Measurements from ENCODE around the gene RECQL. TPM values are rescaled to one million over a fixed set of nuclear protein-coding genes. Genes with fewer than 3 reads are reported as not detected.
"Not testable (repeated sequence)": the region's sequence is repeated elsewhere in the genome, so short reads cannot be mapped to it uniquely, and the experiment has no call there.

Gene RECQL
- total RNA-seq, 5 donors from 2014 or later (not counting 1 experiment from before 2014, with no cell fraction given), result 25.4 to 70.8 (median 53.8) TPM

GRCh38 chr12:21472197-21472823 lies 29.1 kb downstream of the RECQL start:
- POLR2A ChIA-PET, result no interaction called here
- Mint-ChIP-seq H3K27me3 (no peaks in the 10 kb centered on the region), H3K4me3 (no peak overlapping the region), H3K27ac (peak overlapping the region; percentile 76 to 85), H3K4me1 (peaks cover 0 to 5% (median 4%) of the 10 kb centered on the region in 3 donors), H3K9me3 (no peaks in the 10 kb centered on the region), H3K36me3 (peaks cover 50% of the 10 kb centered on the region)
- Histone ChIP-seq H3K27me3 (replicated peaks in 1 of 2; ENCODE audit: control insufficient read depth in 2 of 2, extremely low read depth in 1 of 2, insufficient read depth in 2 of 2, low read length in 1 of 2) (no peaks in the 10 kb centered on the region), H3K36me3 (ENCODE audit: control insufficient read depth in 2 of 2, extremely low read depth in 1 of 2, insufficient read depth in 1 of 2, low read length in 1 of 2) (peaks cover 0 to 52% of the 10 kb centered on the region in 2 donors), H3K27ac (ENCODE audit: low read length) (no peak overlapping the region), H3K4me3 (ENCODE audit: control insufficient read depth in 1 of 2, extremely low read depth in 1 of 2, low read length in 1 of 2) (no peak overlapping the region), H3K9me3 (no peaks in the 10 kb centered on the region), H3K4me1 (ENCODE audit: control insufficient read depth in 1 of 2, extremely low read depth in 1 of 2, insufficient read depth in 2 of 2, low read length in 2 of 2) (no peaks in the 10 kb centered on the region)
- CTCF ChIA-PET, result no interaction called here
- no peak for DNase-seq
- WGBS (ENCODE audit: insufficient coverage), result 100% methylated on average over 4 of the region's 7 CpGs
- no peak for ATAC-seq (replicated peaks in 1 of 4)

GRCh38 chr12:21471294-21471693 lies 30.1 kb downstream of the RECQL start:
- Histone ChIP-seq H3K9me3 (no peaks in the 10 kb centered on the region), H3K4me3 (ENCODE audit: control insufficient read depth in 1 of 2, extremely low read depth in 1 of 2, low read length in 1 of 2) (no peak overlapping the region), H3K27ac (ENCODE audit: low read length) (no peak overlapping the region), H3K4me1 (ENCODE audit: control insufficient read depth in 1 of 2, extremely low read depth in 1 of 2, insufficient read depth in 2 of 2, low read length in 2 of 2) (no peaks in the 10 kb centered on the region), H3K36me3 (ENCODE audit: control insufficient read depth in 2 of 2, extremely low read depth in 1 of 2, insufficient read depth in 1 of 2, low read length in 1 of 2) (peaks cover 0 to 45% of the 10 kb centered on the region in 2 donors), H3K27me3 (replicated peaks in 1 of 2; ENCODE audit: control insufficient read depth in 2 of 2, extremely low read depth in 1 of 2, insufficient read depth in 2 of 2, low read length in 1 of 2) (no peaks in the 10 kb centered on the region)
- Mint-ChIP-seq H3K4me1 (peaks cover 0 to 9% (median 4%) of the 10 kb centered on the region in 3 donors), H3K27ac (peak overlapping the region; percentile 57 to 85), H3K27me3 (no peaks in the 10 kb centered on the region), H3K4me3 (no peak overlapping the region), H3K36me3 (peaks cover 48% of the 10 kb centered on the region), H3K9me3 (no peaks in the 10 kb centered on the region)
- DNase-seq, result no peak
- ChIA-PET POLR2A (no interaction called here), CTCF (interaction anchor here in 1 of 2 donors (0.6 kb wide), 1 partner anchor 168 kb away, joined by 3 read pairs; no protein-coding TSS in a partner anchor)
- no peak for ATAC-seq (replicated peaks in 1 of 4)
- WGBS (ENCODE audit: insufficient coverage), result no CpG with 5 or more reads among the region's 2 CpGs

GRCh38 chr12:21467334-21467733 lies 34.1 kb downstream of the RECQL start:
- H3K9me3 Mint-ChIP-seq; CTCF ChIA-PET; ATAC-seq (replicated peaks in 1 of 4); H3K4me3 ChIP-seq (ENCODE audit: control insufficient read depth in 1 of 2, extremely low read depth in 1 of 2, low read length in 1 of 2); H3K4me1 Mint-ChIP-seq; H3K27me3 ChIP-seq (replicated peaks in 1 of 2; ENCODE audit: control insufficient read depth in 2 of 2, extremely low read depth in 1 of 2, insufficient read depth in 2 of 2, low read length in 1 of 2); H3K4me3 Mint-ChIP-seq; POLR2A ChIA-PET; H3K27ac ChIP-seq (ENCODE audit: low read length); H3K9me3 ChIP-seq; H3K27me3 Mint-ChIP-seq; DNase-seq; H3K4me1 ChIP-seq (ENCODE audit: control insufficient read depth in 1 of 2, extremely low read depth in 1 of 2, insufficient read depth in 2 of 2, low read length in 2 of 2): not testable (repeated sequence)
- peaks cover 48% of the 10 kb centered on the region for H3K36me3 Mint-ChIP-seq
- WGBS (ENCODE audit: insufficient coverage), result no CpG with 5 or more reads among the region's 2 CpGs
- peak overlapping the region; percentile 81 to 89 for H3K27ac Mint-ChIP-seq
- peaks cover 0 to 38% of the 10 kb centered on the region in 2 donors for H3K36me3 ChIP-seq (ENCODE audit: control insufficient read depth in 2 of 2, extremely low read depth in 1 of 2, insufficient read depth in 1 of 2, low read length in 1 of 2)

GRCh38 chr12:21459474-21459873 lies 42.0 kb downstream of the RECQL start:
- ChIA-PET CTCF (no interaction called here), POLR2A (no interaction called here)
- H3K27ac Mint-ChIP-seq, result peak overlapping the region; percentile 96 to 98
- Histone ChIP-seq H3K4me3 (ENCODE audit: control insufficient read depth in 1 of 2, extremely low read depth in 1 of 2, low read length in 1 of 2) (no peak overlapping the region), H3K9me3 (no peaks in the 10 kb centered on the region), H3K4me1 (ENCODE audit: control insufficient read depth in 1 of 2, extremely low read depth in 1 of 2, insufficient read depth in 2 of 2, low read length in 2 of 2) (peaks cover 13 to 15% of the 10 kb centered on the region in 2 experiments), H3K36me3 (ENCODE audit: control insufficient read depth in 2 of 2, extremely low read depth in 1 of 2, insufficient read depth in 1 of 2, low read length in 1 of 2) (peaks cover 0 to 54% of the 10 kb centered on the region in 2 donors), H3K27me3 (replicated peaks in 1 of 2; ENCODE audit: control insufficient read depth in 2 of 2, extremely low read depth in 1 of 2, insufficient read depth in 2 of 2, low read length in 1 of 2) (no peaks in the 10 kb centered on the region), H3K27ac (ENCODE audit: low read length) (no peak overlapping the region)
- DNase-seq (no peak), ATAC-seq (replicated peaks in 1 of 4) (no peak)
- WGBS (ENCODE audit: insufficient coverage), result 80% methylated on average over 2 of the region's 2 CpGs
- peaks cover 26 to 44% (median 38%) of the 10 kb centered on the region in 3 donors for H3K4me1 Mint-ChIP-seq
- no peak overlapping the region for H3K4me3 Mint-ChIP-seq
- no peaks in the 10 kb centered on the region for H3K27me3 Mint-ChIP-seq
- peaks cover 0 to 3% (median 3%) of the 10 kb centered on the region in 3 donors for H3K9me3 Mint-ChIP-seq
- peaks cover 62% of the 10 kb centered on the region for H3K36me3 Mint-ChIP-seq

- Mint-ChIP-seq H3K27me3 (no peaks in the 10 kb centered on the region), H3K9me3 (no peaks in the 10 kb centered on the region), H3K4me3 (peak overlapping the region; percentile 48 to 60 (median 57)), H3K27ac (peak overlapping the region; percentile 96 to 98), H3K4me1 (peaks cover 39 to 64% (median 56%) of the 10 kb centered on the region in 3 donors), H3K36me3 (peaks cover 52% of the 10 kb centered on the region)
- DNase-seq, result peak in 25 of 35 experiments; percentile 3 to 63 (median 18)
- no CpG with 5 or more reads among the region's 7 CpGs for WGBS (ENCODE audit: insufficient coverage)
- peaks cover 0 to 35% of the 10 kb centered on the region in 2 donors for H3K36me3 ChIP-seq (ENCODE audit: control insufficient read depth in 2 of 2, extremely low read depth in 1 of 2, insufficient read depth in 1 of 2, low read length in 1 of 2)
- H3K4me1 ChIP-seq (ENCODE audit: control insufficient read depth in 1 of 2, extremely low read depth in 1 of 2, insufficient read depth in 2 of 2, low read length in 2 of 2), result peaks cover 13 to 18% of the 10 kb centered on the region in 2 experiments
- H3K27ac ChIP-seq (ENCODE audit: low read length), result peak overlapping the region; percentile 77
- H3K9me3 ChIP-seq, result no peaks in the 10 kb centered on the region
- POLR2A ChIA-PET, result interaction anchor here in 1 of 2 donors (1.4 kb wide), 1 partner anchor 18 kb away, joined by 7 read pairs; the partner anchor contains the start of gene PYROXD1
- no peaks in the 10 kb centered on the region for H3K27me3 ChIP-seq (replicated peaks in 1 of 2; ENCODE audit: control insufficient read depth in 2 of 2, extremely low read depth in 1 of 2, insufficient read depth in 2 of 2, low read length in 1 of 2)
- peak; percentile 85 to 96 (median 92) for ATAC-seq (replicated peaks in 1 of 4)
- H3K4me3 ChIP-seq (ENCODE audit: control insufficient read depth in 1 of 2, extremely low read depth in 1 of 2, low read length in 1 of 2), result peak overlapping the region in 1 of 2 donors; percentile 6
- CTCF ChIA-PET, result no interaction called here
These were observed 45.1 kb downstream of the RECQL start for GRCh38 chr12:21456291-21456780.

- Mint-ChIP-seq H3K4me3 (peak overlapping the region; percentile 27 to 75 (median 52)), H3K27ac (peak overlapping the region; percentile 96 to 97), H3K4me1 (peaks cover 40 to 57% (median 54%) of the 10 kb centered on the region in 3 donors), H3K27me3 (no peaks in the 10 kb centered on the region), H3K36me3 (peaks cover 52% of the 10 kb centered on the region), H3K9me3 (no peaks in the 10 kb centered on the region)
- ATAC-seq (replicated peaks in 1 of 4) (peak in 1 of 4 experiments; percentile 38), DNase-seq (peak in 1 of 35 experiments; percentile 45)
- Histone ChIP-seq H3K4me3 (ENCODE audit: control insufficient read depth in 1 of 2, extremely low read depth in 1 of 2, low read length in 1 of 2) (no peak overlapping the region), H3K36me3 (ENCODE audit: control insufficient read depth in 2 of 2, extremely low read depth in 1 of 2, insufficient read depth in 1 of 2, low read length in 1 of 2) (peaks cover 3 to 41% of the 10 kb centered on the region in 2 donors), H3K27ac (ENCODE audit: low read length) (peak overlapping the region; percentile 77), H3K4me1 (ENCODE audit: control insufficient read depth in 1 of 2, extremely low read depth in 1 of 2, insufficient read depth in 2 of 2, low read length in 2 of 2) (peaks cover 13 to 15% of the 10 kb centered on the region in 2 experiments), H3K9me3 (no peaks in the 10 kb centered on the region), H3K27me3 (replicated peaks in 1 of 2; ENCODE audit: control insufficient read depth in 2 of 2, extremely low read depth in 1 of 2, insufficient read depth in 2 of 2, low read length in 1 of 2) (no peaks in the 10 kb centered on the region)
- CTCF ChIA-PET, result no interaction called here
- WGBS (ENCODE audit: insufficient coverage), result no CpG with 5 or more reads among the region's 4 CpGs
- POLR2A ChIA-PET, result interaction anchor here in 1 of 2 donors (1.2 kb wide), 1 partner anchor 16 kb away, joined by 3 read pairs; the partner anchor contains the start of gene PYROXD1
These were observed 48.1 kb downstream of the RECQL start for GRCh38 chr12:21453312-21453852.

Measured in T-cell (primary cell).